Inflammatory macrophage treated with lipopolysaccharide for 4 hours (primary cell): Measurements from ENCODE around the gene HMGCLL1.

Experiments used
- DNase-seq: peaks from one replicate; pipeline ENCODE4 v3.0.0-alpha.2; 2020

HMGCLL1 gene

GRCh38 chr6:55578537-55579363 lies at the start of gene HMGCLL1:
Gene HMGCLL1, minus strand, starts transcription at chr6:55579192. Its CDS starts 137 bp downstream, at chr6:55579055.
- no peak for DNase-seq

GRCh38 chr6:55621993-55622392 lies 43.0 kb upstream of the HMGCLL1 start:
- no peak for DNase-seq

- no peak for DNase-seq
Observed at GRCh38 chr6:55621244-55621643, 42.3 kb upstream of the HMGCLL1 start.

- DNase-seq: peak; percentile 14
Observed at GRCh38 chr6:55617272-55617671, 38.3 kb upstream of the HMGCLL1 start.

- no peak for DNase-seq
Observed at GRCh38 chr6:55604021-55604420, 25.0 kb upstream of the HMGCLL1 start.

GRCh38 chr6:55601120-55601519 lies 22.1 kb upstream of the HMGCLL1 start:
- DNase-seq: no peak

GRCh38 chr6:55594442-55594841 lies 15.4 kb upstream of the HMGCLL1 start:
- no peak for DNase-seq

- DNase-seq: no peak
Observed at GRCh38 chr6:55584654-55585354, 5.8 kb upstream of the HMGCLL1 start.

GRCh38 chr6:55576811-55577210 lies 2.2 kb downstream of the HMGCLL1 start:
- no peak for DNase-seq

GRCh38 chr6:55574556-55574955 lies 4.4 kb downstream of the HMGCLL1 start:
- DNase-seq: no peak

- no peak for DNase-seq
Observed at GRCh38 chr6:55569638-55570037, 9.4 kb downstream of the HMGCLL1 start.

- no peak for DNase-seq
Observed at GRCh38 chr6:55568808-55569439, 10.1 kb downstream of the HMGCLL1 start.

- DNase-seq: no peak
Observed at GRCh38 chr6:55567558-55567957, 11.4 kb downstream of the HMGCLL1 start.

- DNase-seq: no peak
Observed at GRCh38 chr6:55566036-55566710, 12.8 kb downstream of the HMGCLL1 start.

GRCh38 chr6:55562318-55562717 lies 16.7 kb downstream of the HMGCLL1 start:
- no peak for DNase-seq

GRCh38 chr6:55560290-55560885 lies 18.6 kb downstream of the HMGCLL1 start:
- no peak for DNase-seq

GRCh38 chr6:55557146-55557545 lies 21.8 kb downstream of the HMGCLL1 start:
- DNase-seq: no peak

- DNase-seq: no peak
Observed at GRCh38 chr6:55545791-55546190, 33.2 kb downstream of the HMGCLL1 start.

- DNase-seq: no peak
Observed at GRCh38 chr6:55543633-55544309, 35.2 kb downstream of the HMGCLL1 start.

GRCh38 chr6:55541024-55541423 lies 38.0 kb downstream of the HMGCLL1 start:
- DNase-seq: no peak

- no peak for DNase-seq
Observed at GRCh38 chr6:55536391-55536956, 42.5 kb downstream of the HMGCLL1 start.

- no peak for DNase-seq
Observed at GRCh38 chr6:55531496-55531895, 47.5 kb downstream of the HMGCLL1 start.
